WTC11 (cell line): ENCODE measurements around the gene BLOC1S4.

Experiments
- E2F5 ChIP-seq: sonication (generic); formaldehyde crosslinking; IDR thresholded peaks from 2 replicates; pipeline ENCODE4 v1.8.1; 2022; ENCODE audit warnings: mild to moderate bottlenecking, moderate library complexity, missing genetic modification reagents
- NFE2L1 ChIP-seq: sonication (generic); formaldehyde crosslinking; IDR thresholded peaks from 2 replicates; pipeline ENCODE4 v1.8.1; 2023; ENCODE audit warnings: missing genetic modification reagents
- NFYB ChIP-seq: sonication (generic); formaldehyde crosslinking; conservative IDR thresholded peaks from 2 replicates; pipeline ENCODE4 v1.8.0; 2022; ENCODE audit warnings: low read depth, missing genetic modification reagents
- RELA ChIP-seq: sonication (generic); formaldehyde crosslinking; IDR thresholded peaks from 2 replicates; pipeline ENCODE4 v1.8.1; 2022; ENCODE audit warnings: missing genetic modification reagents, mild to moderate bottlenecking, borderline replicate concordance
- SOX15 ChIP-seq: fragments of 250-450 bp; sonication (Bioruptor Pico); IDR thresholded peaks from 2 replicates; pipeline ENCODE4 v1.9.0; 2021; ENCODE audit warnings: mild to moderate bottlenecking
- SP1 ChIP-seq: sonication (generic); formaldehyde crosslinking; conservative IDR thresholded peaks from 2 replicates; pipeline ENCODE4 v1.8.1; 2022; ENCODE audit warnings: missing genetic modification reagents
- TF ChIP-seq, protein P1 (sequence below): fragments of 200-600 bp; IDR thresholded peaks from 2 replicates; pipeline ENCODE4 v1.8.0; 2022; ENCODE audit warnings: antibody characterized with exemption
- TF ChIP-seq, protein P2 (sequence below): sonication (generic); formaldehyde crosslinking; IDR thresholded peaks from 2 replicates; pipeline ENCODE4 v1.8.1; 2022; ENCODE audit warnings: low read depth, missing genetic modification reagents, borderline replicate concordance

GRCh38 chr4:6697131-6697530, 18.8 kb upstream of the BLOC1S4 start:
- no peak for TF ChIP-seq E2F5
- TF ChIP-seq, protein P1, sequence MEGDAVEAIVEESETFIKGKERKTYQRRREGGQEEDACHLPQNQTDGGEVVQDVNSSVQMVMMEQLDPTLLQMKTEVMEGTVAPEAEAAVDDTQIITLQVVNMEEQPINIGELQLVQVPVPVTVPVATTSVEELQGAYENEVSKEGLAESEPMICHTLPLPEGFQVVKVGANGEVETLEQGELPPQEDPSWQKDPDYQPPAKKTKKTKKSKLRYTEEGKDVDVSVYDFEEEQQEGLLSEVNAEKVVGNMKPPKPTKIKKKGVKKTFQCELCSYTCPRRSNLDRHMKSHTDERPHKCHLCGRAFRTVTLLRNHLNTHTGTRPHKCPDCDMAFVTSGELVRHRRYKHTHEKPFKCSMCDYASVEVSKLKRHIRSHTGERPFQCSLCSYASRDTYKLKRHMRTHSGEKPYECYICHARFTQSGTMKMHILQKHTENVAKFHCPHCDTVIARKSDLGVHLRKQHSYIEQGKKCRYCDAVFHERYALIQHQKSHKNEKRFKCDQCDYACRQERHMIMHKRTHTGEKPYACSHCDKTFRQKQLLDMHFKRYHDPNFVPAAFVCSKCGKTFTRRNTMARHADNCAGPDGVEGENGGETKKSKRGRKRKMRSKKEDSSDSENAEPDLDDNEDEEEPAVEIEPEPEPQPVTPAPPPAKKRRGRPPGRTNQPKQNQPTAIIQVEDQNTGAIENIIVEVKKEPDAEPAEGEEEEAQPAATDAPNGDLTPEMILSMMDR, result no peak
- no peak for TF ChIP-seq NFE2L1 (CRISPR knock-in tag)
- no peak for TF ChIP-seq SP1 (CRISPR knock-in tag)
- TF ChIP-seq SOX15 (CRISPR knock-in tag), result no peak
- TF ChIP-seq NFYB, result no peak
- TF ChIP-seq, protein P2, sequence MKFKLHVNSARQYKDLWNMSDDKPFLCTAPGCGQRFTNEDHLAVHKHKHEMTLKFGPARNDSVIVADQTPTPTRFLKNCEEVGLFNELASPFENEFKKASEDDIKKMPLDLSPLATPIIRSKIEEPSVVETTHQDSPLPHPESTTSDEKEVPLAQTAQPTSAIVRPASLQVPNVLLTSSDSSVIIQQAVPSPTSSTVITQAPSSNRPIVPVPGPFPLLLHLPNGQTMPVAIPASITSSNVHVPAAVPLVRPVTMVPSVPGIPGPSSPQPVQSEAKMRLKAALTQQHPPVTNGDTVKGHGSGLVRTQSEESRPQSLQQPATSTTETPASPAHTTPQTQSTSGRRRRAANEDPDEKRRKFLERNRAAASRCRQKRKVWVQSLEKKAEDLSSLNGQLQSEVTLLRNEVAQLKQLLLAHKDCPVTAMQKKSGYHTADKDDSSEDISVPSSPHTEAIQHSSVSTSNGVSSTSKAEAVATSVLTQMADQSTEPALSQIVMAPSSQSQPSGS (CRISPR knock-in tag), result no peak
- no peak for TF ChIP-seq RELA (CRISPR knock-in tag)
